HL-60 (cell line): ENCODE data around the gene HAO1.

ENCODE experiments used
- DNase-seq, 2 experiments: peaks; one replicate each; pipeline ENCODE4 v3.0.0-alpha.2; 2010 to 2020; ENCODE audit warnings: low read depth in 1 of 2, low spot score in 1 of 2
- H3K27ac ChIP-seq: fragments of 250-450 bp; sonication (Bioruptor Pico); replicated peaks from 2 replicates; pipeline ENCODE4 v1.5.1; 2020; ENCODE audit warnings: mild to moderate bottlenecking, moderate library complexity
- H3K27me3 ChIP-seq: fragments of 250-450 bp; sonication (Bioruptor Pico); 2 replicates; pipeline ENCODE4 v1.5.1; 2021; ENCODE audit warnings: mild to moderate bottlenecking, moderate library complexity; ENCODE audit not compliant: insufficient read depth, poor library complexity, severe bottlenecking
- H3K4me3 ChIP-seq: replicated peaks from 2 replicates; pipeline ENCODE4 v1.5.1; 2011; ENCODE audit warnings: mild to moderate bottlenecking, control low read depth, low read length; ENCODE audit not compliant: insufficient read depth
- CTCF ChIP-seq: IDR thresholded peaks from one replicate; pipeline ENCODE4 v1.5.1; 2011; ENCODE audit warnings: low read length, control low read depth, inconsistent platforms; ENCODE audit not compliant: insufficient read depth
- GABPA ChIP-seq: IDR thresholded peaks from 2 replicates; pipeline ENCODE4 v1.6.1; 2012; ENCODE audit warnings: low read depth
- POLR2AphosphoS5 ChIP-seq: IDR thresholded peaks from 2 replicates; pipeline ENCODE4 v1.6.1; 2012; ENCODE audit warnings: low read depth
- REST ChIP-seq: IDR thresholded peaks from 2 replicates; pipeline ENCODE4 v1.6.1; 2012; ENCODE audit warnings: low read depth; ENCODE audit not compliant: insufficient replicate concordance
- SPI1 ChIP-seq: IDR thresholded peaks from 2 replicates; pipeline ENCODE4 v1.6.1; 2012; ENCODE audit warnings: low read depth, mild to moderate bottlenecking, borderline replicate concordance

HAO1 gene

GRCh38 chr20:7849675-7850074 lies 90.6 kb downstream of the HAO1 start:
- DNase-seq, result no peak
- no peak overlapping the region for H3K4me3 ChIP-seq
- TF ChIP-seq POLR2AphosphoS5, result no peak
- no peak for TF ChIP-seq REST
- TF ChIP-seq GABPA, result no peak
- no peak overlapping the region for H3K27ac ChIP-seq
- peaks cover 7% of the 10 kb centered on the region for H3K27me3 ChIP-seq

- H3K27me3 ChIP-seq, result peaks cover 5% of the 10 kb centered on the region
- no peak overlapping the region for H3K27ac ChIP-seq
- H3K4me3 ChIP-seq, result no peak overlapping the region
- TF ChIP-seq GABPA (no peak), REST (no peak), POLR2AphosphoS5 (no peak), SPI1 (no peak), CTCF (no peak)
- no peak for DNase-seq
Observed at GRCh38 chr20:7848351-7848750, 91.9 kb downstream of the HAO1 start.

- DNase-seq, result no peak
- Histone ChIP-seq H3K4me3 (no peak overlapping the region), H3K27ac (no peak overlapping the region), H3K27me3 (peaks cover 3% of the 10 kb centered on the region)
- no peak for TF ChIP-seq REST
- TF ChIP-seq POLR2AphosphoS5, result no peak
- no peak for TF ChIP-seq SPI1
Observed at GRCh38 chr20:7843613-7844012, 96.6 kb downstream of the HAO1 start.

- DNase-seq, result no peak
- Histone ChIP-seq H3K27ac (no peak overlapping the region), H3K4me3 (no peak overlapping the region), H3K27me3 (no peaks in the 10 kb centered on the region)
- TF ChIP-seq SPI1, result no peak
- no peak for TF ChIP-seq GABPA
- no peak for TF ChIP-seq POLR2AphosphoS5
- TF ChIP-seq REST, result no peak
- no peak for TF ChIP-seq CTCF
Observed at GRCh38 chr20:7841971-7842310, 98.3 kb downstream of the HAO1 start.
